ENCODE results near the gene ANKRD12.

DNA sequence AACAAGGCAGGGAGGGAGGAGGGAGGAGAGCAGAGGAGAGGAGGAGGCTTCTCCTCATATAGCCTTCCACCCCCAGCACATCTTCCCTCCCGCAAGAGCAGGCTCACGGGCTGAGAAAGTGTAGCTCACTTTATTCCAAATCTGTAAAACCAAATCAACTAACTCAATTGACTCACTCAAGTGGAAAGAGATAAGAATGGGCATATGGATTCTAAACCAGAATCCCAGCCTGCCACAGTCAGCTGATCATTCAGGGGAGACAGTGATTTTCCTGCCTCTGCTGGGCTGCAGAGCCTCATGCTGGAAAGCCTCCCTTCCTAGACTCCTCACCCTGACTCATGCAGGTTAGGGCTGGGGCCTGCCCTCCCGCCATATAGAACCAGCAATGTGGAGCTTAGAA, 193.8 kb downstream of the ANKRD12 start:
- TF ChIP-seq CTCF (IDR thresholded peaks at IDR 0.05; ENCODE audit: low read depth, low read length, missing input control) (no peak), RAD21 (IDR thresholded peaks at IDR 0.05) (no peak), TAF1 (conservative IDR thresholded peaks at IDR 0.05) (no peak), MAX (IDR thresholded peaks at IDR 0.05) (no peak), SP1 (IDR thresholded peaks at IDR 0.05) (no peak), REST (IDR thresholded peaks at IDR 0.05) (no peak), HNF4A (conservative IDR thresholded peaks at IDR 0.05) (no peak)
- TF ChIP-seq, protein P1, sequence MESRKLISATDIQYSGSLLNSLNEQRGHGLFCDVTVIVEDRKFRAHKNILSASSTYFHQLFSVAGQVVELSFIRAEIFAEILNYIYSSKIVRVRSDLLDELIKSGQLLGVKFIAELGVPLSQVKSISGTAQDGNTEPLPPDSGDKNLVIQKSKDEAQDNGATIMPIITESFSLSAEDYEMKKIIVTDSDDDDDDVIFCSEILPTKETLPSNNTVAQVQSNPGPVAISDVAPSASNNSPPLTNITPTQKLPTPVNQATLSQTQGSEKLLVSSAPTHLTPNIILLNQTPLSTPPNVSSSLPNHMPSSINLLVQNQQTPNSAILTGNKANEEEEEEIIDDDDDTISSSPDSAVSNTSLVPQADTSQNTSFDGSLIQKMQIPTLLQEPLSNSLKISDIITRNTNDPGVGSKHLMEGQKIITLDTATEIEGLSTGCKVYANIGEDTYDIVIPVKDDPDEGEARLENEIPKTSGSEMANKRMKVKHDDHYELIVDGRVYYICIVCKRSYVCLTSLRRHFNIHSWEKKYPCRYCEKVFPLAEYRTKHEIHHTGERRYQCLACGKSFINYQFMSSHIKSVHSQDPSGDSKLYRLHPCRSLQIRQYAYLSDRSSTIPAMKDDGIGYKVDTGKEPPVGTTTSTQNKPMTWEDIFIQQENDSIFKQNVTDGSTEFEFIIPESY (IDR thresholded peaks at IDR 0.05) = no peak
- TF ChIP-seq, protein P2, sequence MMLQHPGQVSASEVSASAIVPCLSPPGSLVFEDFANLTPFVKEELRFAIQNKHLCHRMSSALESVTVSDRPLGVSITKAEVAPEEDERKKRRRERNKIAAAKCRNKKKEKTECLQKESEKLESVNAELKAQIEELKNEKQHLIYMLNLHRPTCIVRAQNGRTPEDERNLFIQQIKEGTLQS (IDR thresholded peaks at IDR 0.05) = no peak

All from liver (tissue), 3 donors.